WERI-Rb-1 (cell line): Measurements from ENCODE around the gene INTS14.
"Not testable (repeated sequence)": the region's sequence is repeated elsewhere in the genome, so short reads cannot be mapped to it uniquely, and the experiment has no call there.

Experiments used
- DNase-seq: peaks from one replicate; pipeline ENCODE4 v3.0.0-alpha.2; 2020
- H3K27ac ChIP-seq: fragments of 250-450 bp; sonication (Bioruptor Pico); 2 replicates; pipeline ENCODE4 v1.5.1; 2020; ENCODE audit warnings: mild to moderate bottlenecking, moderate library complexity
- H3K27me3 ChIP-seq: fragments of 250-450 bp; sonication (Bioruptor Pico); 2 replicates; pipeline ENCODE4 v1.5.1; 2021; ENCODE audit warnings: mild to moderate bottlenecking, low read depth, moderate library complexity; ENCODE audit not compliant: insufficient read depth, severe bottlenecking
- H3K36me3 ChIP-seq: fragments of 250-450 bp; sonication (Bioruptor Pico); 2 replicates; pipeline ENCODE4 v1.5.1; 2020; ENCODE audit warnings: mild to moderate bottlenecking, moderate library complexity
- H3K4me3 ChIP-seq: 2 replicates; pipeline ENCODE4 v1.5.1; 2011; ENCODE audit warnings: low read depth, mild to moderate bottlenecking, control low read depth, low read length
- H3K9me3 ChIP-seq: fragments of 250-450 bp; sonication (Bioruptor Pico); 2 replicates; pipeline ENCODE4 v1.5.1; 2021; ENCODE audit warnings: mild to moderate bottlenecking, moderate library complexity; ENCODE audit not compliant: severe bottlenecking
- CTCF ChIP-seq: IDR thresholded peaks from 2 replicates; pipeline ENCODE4 v1.5.1; 2011; ENCODE audit warnings: low read depth, mild to moderate bottlenecking, control low read depth, inconsistent platforms, low read length

Gene INTS14

GRCh38 chr15:65558336-65558735, 52.6 kb downstream of the INTS14 start:
- DNase-seq, result no peak
- Histone ChIP-seq H3K27me3 (no peaks in the 10 kb centered on the region), H3K4me3 (no peak overlapping the region)

GRCh38 chr15:65556622-65557021, 54.3 kb downstream of the INTS14 start:
- Histone ChIP-seq H3K27me3 (no peaks in the 10 kb centered on the region), H3K36me3 (peaks cover 88% of the 10 kb centered on the region)

More at GRCh38 chr15:65558336-65558735, 52.6 kb downstream of the INTS14 start:
- peaks cover 94% of the 10 kb centered on the region for H3K36me3 ChIP-seq
- H3K27ac ChIP-seq, result no peak overlapping the region
- no peak for TF ChIP-seq CTCF
- H3K9me3 ChIP-seq, result no peaks in the 10 kb centered on the region

GRCh38 chr15:65553691-65554090, 57.2 kb downstream of the INTS14 start:
- H3K27ac ChIP-seq, result no peak overlapping the region
- H3K36me3 ChIP-seq, result peaks cover 66% of the 10 kb centered on the region
- DNase-seq, result no peak
- H3K4me3 ChIP-seq, result no peak overlapping the region
- TF ChIP-seq CTCF, result no peak
- H3K9me3 ChIP-seq, result no peaks in the 10 kb centered on the region
- no peaks in the 10 kb centered on the region for H3K27me3 ChIP-seq

More at GRCh38 chr15:65556622-65557021, 54.3 kb downstream of the INTS14 start:
- Histone ChIP-seq H3K9me3 (no peaks in the 10 kb centered on the region), H3K4me3 (no peak overlapping the region), H3K27ac (no peak overlapping the region)
- no peak for DNase-seq
- no peak for TF ChIP-seq CTCF

- not testable (repeated sequence) for H3K27ac ChIP-seq, H3K9me3 ChIP-seq, DNase-seq, H3K4me3 ChIP-seq, H3K27me3 ChIP-seq
- H3K36me3 ChIP-seq, result peaks cover 60% of the 10 kb centered on the region
Measured at GRCh38 chr15:65552851-65553250, 58.1 kb downstream of the INTS14 start.

GRCh38 chr15:65551183-65551582, 59.7 kb downstream of the INTS14 start:
- DNase-seq, result no peak
- no peaks in the 10 kb centered on the region for H3K27me3 ChIP-seq
- no peaks in the 10 kb centered on the region for H3K9me3 ChIP-seq
- peaks cover 47% of the 10 kb centered on the region for H3K36me3 ChIP-seq
- TF ChIP-seq CTCF, result no peak
- H3K27ac ChIP-seq, result no peak overlapping the region
- H3K4me3 ChIP-seq, result no peak overlapping the region

GRCh38 chr15:65550681-65551098, 60.2 kb downstream of the INTS14 start:
- Histone ChIP-seq H3K27me3 (no peaks in the 10 kb centered on the region), H3K36me3 (peaks cover 42% of the 10 kb centered on the region), H3K4me3 (no peak overlapping the region), H3K27ac (no peak overlapping the region), H3K9me3 (no peaks in the 10 kb centered on the region)
- DNase-seq, result no peak
- TF ChIP-seq CTCF, result no peak

- H3K27me3 ChIP-seq, H3K9me3 ChIP-seq, H3K4me3 ChIP-seq, H3K27ac ChIP-seq, DNase-seq: not testable (repeated sequence)
- peaks cover 28% of the 10 kb centered on the region for H3K36me3 ChIP-seq
Measured at GRCh38 chr15:65549288-65549687, 61.6 kb downstream of the INTS14 start.
